K562 (cell line): ENCODE data around the gene COLQ. TPM values are rescaled to one million over a fixed set of nuclear protein-coding genes. Genes with fewer than 3 reads are reported as not detected.

ENCODE experiments used
- ATAC-seq: fragments of 200-7000 bp; cut with Tn5 transposase; 3 replicates; pipeline ENCODE4 v1.9.1; 2020; ENCODE audit warnings: moderate library complexity
- BruUV-seq: library from RNA; stranded (reverse); fragments of 400-500 nt; replicated peaks from 2 replicates; lab custom pipeline; 2021; lab: Mats Ljungman, UMichigan
- CTCF ChIA-PET: fragments of 300-600 bp; formaldehyde crosslinking; extraction: SDS; loops from one replicate; lab custom pipeline; 2021; ENCODE audit warnings: low intra/inter-chr PET ratio; lab: Yijun Ruan, JAX
- POLR2A ChIA-PET: fragments of 300-600, 350-650 bp; sonication (Branson Sonifier 250); formaldehyde crosslinking; extraction: SDS; loops from one replicate; lab custom pipeline; 2021; ENCODE audit warnings: antibody characterized with exemption, inconsistent platforms; lab: Yijun Ruan, JAX
- DNase-seq, 4 experiments: peaks; one replicate each; pipeline versions ENCODE4 v3.0.0 to v3.0.0-alpha.2; 2011 to 2018; ENCODE audit warnings: low spot score in 3 of 4, mixed read lengths in 3 of 4; ENCODE audit errors: extremely low read depth in 1 of 4
- FAIRE-seq: peaks from 2 replicates; lab custom pipeline; 2011; peaks lifted over from hg19 to GRCh38; lab: Jason Lieb, UNC
- H2AFZ ChIP-seq: 2 replicates; pipeline ENCODE4 v1.6.0; 2011; ENCODE audit warnings: low read depth, low read length, control low read depth, inconsistent platforms
- H3K27ac ChIP-seq: fragments of 200-600 bp; 3 replicates; pipeline ENCODE4 v1.8.0; 2011; ENCODE audit warnings: low read depth, mild to moderate bottlenecking, control low read depth, inconsistent platforms, low read length, moderate library complexity, mixed read lengths; ENCODE audit errors: extremely low read depth
- H3K27me3 ChIP-seq, 2 experiments: fragments of 300-600 bp in 1 of 2; 2 replicates in 1 of 2; 3 replicates in 1 of 2; pipeline versions ENCODE4 v1.6.0 to v1.8.0; 2011; ENCODE audit warnings: inconsistent platforms in 2 of 2, low read length in 2 of 2, mild to moderate bottlenecking in 1 of 2, mixed read lengths in 1 of 2, moderate library complexity in 1 of 2; ENCODE audit not compliant: control insufficient read depth in 2 of 2, insufficient read depth in 2 of 2
- H3K36me3 ChIP-seq: fragments of 300-600 bp; 3 replicates; pipeline ENCODE4 v1.8.0; 2011; ENCODE audit warnings: mild to moderate bottlenecking, low read length, inconsistent platforms; ENCODE audit not compliant: control insufficient read depth, insufficient read depth
- H3K4me1 ChIP-seq, 2 experiments: fragments of 200-600 bp in 1 of 2; replicated peaks in 1 of 2; 2 replicates in 1 of 2; 3 replicates in 1 of 2; pipeline versions ENCODE4 v1.5.1 to v1.8.0; 2011; ENCODE audit warnings: inconsistent platforms in 2 of 2, low read length in 2 of 2, mild to moderate bottlenecking in 1 of 2, mixed read lengths in 1 of 2, moderate library complexity in 1 of 2; ENCODE audit not compliant: control insufficient read depth in 2 of 2, insufficient read depth in 2 of 2
- H3K4me2 ChIP-seq: 2 replicates; pipeline ENCODE4 v1.6.1; 2011; ENCODE audit warnings: low read length, control low read depth, inconsistent platforms, mixed read lengths; ENCODE audit not compliant: insufficient read depth
- H3K4me3 ChIP-seq: fragments of 200-600 bp; sonication (generic), shearing (Covaris generic); 2 replicates; pipeline ENCODE4 v1.5.1; 2016; ENCODE audit warnings: control low read depth, inconsistent platforms
- H3K79me2 ChIP-seq: fragments of 200-600 bp; 3 replicates; pipeline ENCODE4 v1.8.0; 2011; ENCODE audit warnings: low read length, inconsistent platforms; ENCODE audit not compliant: control insufficient read depth, insufficient read depth
- H3K9ac ChIP-seq, 2 experiments: 2 replicates each; pipeline versions ENCODE4 v1.6.0 to v1.6.1; 2011; ENCODE audit warnings: low read depth in 2 of 2, low read length in 2 of 2, control low read depth in 1 of 2, inconsistent platforms in 1 of 2, mild to moderate bottlenecking in 1 of 2, mixed read lengths in 1 of 2; ENCODE audit not compliant: insufficient read depth in 1 of 2
- H3K9me1 ChIP-seq: one replicate; pipeline ENCODE4 v1.6.0; 2011; ENCODE audit warnings: inconsistent platforms, mild to moderate bottlenecking, low read length, moderate library complexity; ENCODE audit not compliant: control insufficient read depth, insufficient read depth
- H3K9me3 ChIP-seq: replicated peaks from 2 replicates; pipeline ENCODE4 v1.5.1; 2011; ENCODE audit warnings: low read depth, low read length, inconsistent platforms; ENCODE audit not compliant: control insufficient read depth, insufficient read depth
- H4K20me1 ChIP-seq: replicated peaks from 2 replicates; pipeline ENCODE4 v1.6.1; 2011; ENCODE audit warnings: low read length, inconsistent platforms, mixed read lengths; ENCODE audit not compliant: control insufficient read depth, insufficient read depth
- BCL6 ChIP-seq: fragments of 250-450 bp; sonication (Bioruptor Pico); IDR thresholded peaks from 2 replicates; pipeline ENCODE4 v1.4.0; 2020
- EHMT2 ChIP-seq: fragments of 450-650 bp; IDR thresholded peaks from 2 replicates; pipeline ENCODE4 v1.6.1; 2018; ENCODE audit warnings: antibody characterized with exemption
- MTA2 ChIP-seq: fragments of 450-650 bp; IDR thresholded peaks from 2 replicates; pipeline ENCODE4 v1.6.1; 2016; ENCODE audit warnings: low read depth
- PCBP2 ChIP-seq: fragments of 200-400 bp; formaldehyde crosslinking; IDR thresholded peaks from 2 replicates; pipeline ENCODE4 v1.6.1; 2018; ENCODE audit warnings: low read length, low read depth, mild to moderate bottlenecking, moderate library complexity; ENCODE audit not compliant: poor library complexity, severe bottlenecking
- POLR2H ChIP-seq: IDR thresholded peaks from 2 replicates; pipeline ENCODE4 v1.6.1; 2016; ENCODE audit warnings: missing genetic modification characterization, low read depth, mild to moderate bottlenecking, control low read depth, missing compliant biosample characterization, moderate library complexity
- RUNX1 ChIP-seq: sonication (generic); IDR thresholded peaks from 2 replicates; pipeline ENCODE4 v1.6.1; 2016; ENCODE audit warnings: antibody characterized with exemption, low read depth
- SOX6 ChIP-seq: fragments of 450-650 bp; IDR thresholded peaks from 2 replicates; pipeline ENCODE4 v1.6.1; 2014; ENCODE audit warnings: mild to moderate bottlenecking
- TAF9B ChIP-seq: fragments of 450-650 bp; IDR thresholded peaks from 2 replicates; pipeline ENCODE4 v1.6.1; 2018; ENCODE audit warnings: mild to moderate bottlenecking; ENCODE audit not compliant: partially characterized antibody
- ZKSCAN3 ChIP-seq: fragments of 250-450 bp; sonication (Bioruptor Pico); IDR thresholded peaks from 2 replicates; pipeline ENCODE4 v1.4.0; 2020
- ZNF695 ChIP-seq: fragments of 450-650 bp; formaldehyde crosslinking; IDR thresholded peaks from 2 replicates; pipeline ENCODE4 v1.4.0; 2020; ENCODE audit warnings: mild to moderate bottlenecking, moderate library complexity
- WGBS: fragments of 100-300 bp; shearing (Covaris generic); methylation state at CpG from one replicate; pipeline ENCODE4 v1.1.6; 2016; ENCODE audit warnings: low coverage, mixed read lengths; ENCODE audit not compliant: insufficient coverage; ENCODE audit errors: missing lambda C conversion rate; 5-methylcytosine and 5-hydroxymethylcytosine counted together
- in situ Hi-C: fragments of 300-500 bp; cut with MboI; formaldehyde crosslinking; loops from 4 replicates; pipeline ENCODE4 v1.15.0; 2018; ENCODE audit warnings: inconsistent platforms, mixed read lengths
- intact Hi-C: fragments of 100-400 bp; cut with micrococcal nuclease; formaldehyde crosslinking; loops from 2 replicates; pipeline ENCODE4 v1.14.2; 2022
- polyA plus RNA-seq, 8 experiments: library from polyadenylated mRNA; depleted of rRNA in 4 of 8; stranded (reverse) in 5 of 8; unstranded in 3 of 8; fragments of >200 nt; fragmentation: Nextera tagmentation in 2 of 8; fragmentation: Illumina TruSeq in 1 of 8; extraction: Ambion mirVana in 2 of 8; extraction: Trizol in 1 of 8; gene quantifications; 2 replicates each; pipeline versions ENCODE4 v1.2.1 to v1.2.3, GENCODE V29; 2011 to 2014; ENCODE audit warnings: inconsistent platforms in 1 of 8, missing spikeins in 1 of 8
- total RNA-seq, 7 experiments: library from RNA; depleted of rRNA in 6 of 7; stranded (reverse); fragments of >200 nt in 6 of 7; fragmentation: Illumina TruSeq in 2 of 7; extraction: Trizol in 2 of 7; gene quantifications; 2 replicates each; pipeline versions ENCODE4 v1.2.1 to v1.2.3, GENCODE V29; 2011 to 2021; ENCODE audit warnings: low replicate concordance in 1 of 7
- TF ChIP-seq, protein P1 (sequence below): fragments of 250-450 bp; sonication (Bioruptor Pico); IDR thresholded peaks from 2 replicates; pipeline ENCODE4 v1.4.0; 2020; ENCODE audit warnings: mild to moderate bottlenecking, moderate library complexity
- TF ChIP-seq, protein P2 (sequence below), 3 experiments: IDR thresholded peaks in 2 of 3; conservative IDR thresholded peaks in 1 of 3; 2 replicates each; pipeline ENCODE4 v1.5.1; 2011 to 2012; ENCODE audit warnings: low read length in 3 of 3, mild to moderate bottlenecking in 3 of 3, control low read depth in 2 of 3, improper control_type of control experiment in 1 of 3, inconsistent platforms in 1 of 3, low read depth in 1 of 3, mixed read lengths in 1 of 3, moderate library complexity in 1 of 3; ENCODE audit not compliant: insufficient read depth in 2 of 3
- TF ChIP-seq, protein P3 (sequence below): fragments of 450-650 bp; IDR thresholded peaks from 2 replicates; pipeline ENCODE4 v1.7.1; 2018; ENCODE audit warnings: mild to moderate bottlenecking, low read depth; ENCODE audit not compliant: partially characterized antibody
- TF ChIP-seq, protein P4 (sequence below): fragments of 250-450 bp; sonication (Bioruptor Pico); IDR thresholded peaks from 2 replicates; pipeline ENCODE4 v1.8.0; 2021; ENCODE audit warnings: mild to moderate bottlenecking, moderate library complexity

COLQ gene
- total and polyA plus RNA-seq, 9 of the 15 experiments (the other 6 are each of a cell fraction or from before 2014, with no cell fraction given), result 0.04 to 0.36 (median 0.27) TPM; not detected in 4

DNA sequence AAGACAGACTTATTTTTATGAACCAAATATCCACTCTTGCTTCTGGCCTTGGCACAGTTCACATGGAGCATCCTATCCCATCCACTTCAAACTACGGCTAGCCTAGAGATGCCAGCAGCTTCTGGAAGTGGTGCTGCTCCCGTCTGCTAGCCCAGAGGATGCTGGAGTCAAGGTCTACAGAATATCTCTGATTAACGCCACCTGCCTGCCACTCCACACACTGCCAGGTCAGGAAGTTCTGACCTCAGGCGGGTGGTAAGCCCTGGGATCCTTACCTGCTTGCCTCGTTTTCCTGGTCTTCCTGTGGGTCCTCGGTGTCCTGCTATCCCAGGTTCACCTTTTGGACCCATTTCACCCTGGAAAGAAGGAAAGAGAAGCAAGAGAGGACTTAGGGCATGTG is 51.2 kb downstream of the COLQ start:
- H3K4me2 ChIP-seq, result no peak overlapping the region
- POLR2A ChIA-PET, result interaction anchor here (0.5 to 0.8 kb wide), 2 partner anchors 30 to 73 kb away, joined by 3 read pairs; no protein-coding TSS in a partner anchor
- H3K9me3 ChIP-seq, result no peaks in the 10 kb centered on the region
- CTCF ChIA-PET, result no interaction called here
- no peak for DNase-seq
- H3K27ac ChIP-seq, result no peak overlapping the region
- intact Hi-C loops, result no loop called here
- H3K79me2 ChIP-seq, result no peaks in the 10 kb centered on the region
- H4K20me1 ChIP-seq, result no peaks in the 10 kb centered on the region
- H3K36me3 ChIP-seq, result no peaks in the 10 kb centered on the region
- peak; percentile 77 for ATAC-seq
- H3K4me1 ChIP-seq, result peaks cover 0 to 7% of the 10 kb centered on the region in 2 experiments; a peak in 2 of 5 replicates
- WGBS, result 2% methylated on average over 6 of the region's 6 CpGs
- no peak overlapping the region for H3K4me3 ChIP-seq
- no peak for FAIRE-seq
- no peak overlapping the region for H3K9ac ChIP-seq
- H3K9me1 ChIP-seq, result no peaks in the 10 kb centered on the region
- H3K27me3 ChIP-seq, result peaks cover 5 to 20% of the 10 kb centered on the region in 2 experiments; a peak in 4 of 5 replicates
- in situ Hi-C loops, result no loop called here
- no peak overlapping the region for H2AFZ ChIP-seq
- BruUV-seq, result no TSS peak
- no peak for TF ChIP-seq ZNF695 (CRISPR knock-in tag)
- TF ChIP-seq MTA2, result no peak
- TF ChIP-seq, protein P1, sequence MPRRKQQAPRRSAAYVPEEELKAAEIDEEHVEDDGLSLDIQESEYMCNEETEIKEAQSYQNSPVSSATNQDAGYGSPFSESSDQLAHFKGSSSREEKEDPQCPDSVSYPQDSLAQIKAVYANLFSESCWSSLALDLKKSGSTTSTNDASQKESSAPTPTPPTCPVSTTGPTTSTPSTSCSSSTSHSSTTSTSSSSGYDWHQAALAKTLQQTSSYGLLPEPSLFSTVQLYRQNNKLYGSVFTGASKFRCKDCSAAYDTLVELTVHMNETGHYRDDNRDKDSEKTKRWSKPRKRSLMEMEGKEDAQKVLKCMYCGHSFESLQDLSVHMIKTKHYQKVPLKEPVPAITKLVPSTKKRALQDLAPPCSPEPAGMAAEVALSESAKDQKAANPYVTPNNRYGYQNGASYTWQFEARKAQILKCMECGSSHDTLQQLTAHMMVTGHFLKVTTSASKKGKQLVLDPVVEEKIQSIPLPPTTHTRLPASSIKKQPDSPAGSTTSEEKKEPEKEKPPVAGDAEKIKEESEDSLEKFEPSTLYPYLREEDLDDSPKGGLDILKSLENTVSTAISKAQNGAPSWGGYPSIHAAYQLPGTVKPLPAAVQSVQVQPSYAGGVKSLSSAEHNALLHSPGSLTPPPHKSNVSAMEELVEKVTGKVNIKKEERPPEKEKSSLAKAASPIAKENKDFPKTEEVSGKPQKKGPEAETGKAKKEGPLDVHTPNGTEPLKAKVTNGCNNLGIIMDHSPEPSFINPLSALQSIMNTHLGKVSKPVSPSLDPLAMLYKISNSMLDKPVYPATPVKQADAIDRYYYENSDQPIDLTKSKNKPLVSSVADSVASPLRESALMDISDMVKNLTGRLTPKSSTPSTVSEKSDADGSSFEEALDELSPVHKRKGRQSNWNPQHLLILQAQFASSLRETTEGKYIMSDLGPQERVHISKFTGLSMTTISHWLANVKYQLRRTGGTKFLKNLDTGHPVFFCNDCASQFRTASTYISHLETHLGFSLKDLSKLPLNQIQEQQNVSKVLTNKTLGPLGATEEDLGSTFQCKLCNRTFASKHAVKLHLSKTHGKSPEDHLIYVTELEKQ (CRISPR knock-in tag), result no peak
- TF ChIP-seq POLR2H (tag), result no peak
- TF ChIP-seq PCBP2, result no peak
- TF ChIP-seq ZKSCAN3 (CRISPR knock-in tag), result no peak
- TF ChIP-seq TAF9B, result no peak
- no peak for TF ChIP-seq SOX6
- TF ChIP-seq, protein P2, sequence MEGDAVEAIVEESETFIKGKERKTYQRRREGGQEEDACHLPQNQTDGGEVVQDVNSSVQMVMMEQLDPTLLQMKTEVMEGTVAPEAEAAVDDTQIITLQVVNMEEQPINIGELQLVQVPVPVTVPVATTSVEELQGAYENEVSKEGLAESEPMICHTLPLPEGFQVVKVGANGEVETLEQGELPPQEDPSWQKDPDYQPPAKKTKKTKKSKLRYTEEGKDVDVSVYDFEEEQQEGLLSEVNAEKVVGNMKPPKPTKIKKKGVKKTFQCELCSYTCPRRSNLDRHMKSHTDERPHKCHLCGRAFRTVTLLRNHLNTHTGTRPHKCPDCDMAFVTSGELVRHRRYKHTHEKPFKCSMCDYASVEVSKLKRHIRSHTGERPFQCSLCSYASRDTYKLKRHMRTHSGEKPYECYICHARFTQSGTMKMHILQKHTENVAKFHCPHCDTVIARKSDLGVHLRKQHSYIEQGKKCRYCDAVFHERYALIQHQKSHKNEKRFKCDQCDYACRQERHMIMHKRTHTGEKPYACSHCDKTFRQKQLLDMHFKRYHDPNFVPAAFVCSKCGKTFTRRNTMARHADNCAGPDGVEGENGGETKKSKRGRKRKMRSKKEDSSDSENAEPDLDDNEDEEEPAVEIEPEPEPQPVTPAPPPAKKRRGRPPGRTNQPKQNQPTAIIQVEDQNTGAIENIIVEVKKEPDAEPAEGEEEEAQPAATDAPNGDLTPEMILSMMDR (IDR thresholded peaks at IDR 0.05 in 2 of 3, conservative IDR thresholded peaks at IDR 0.05 in 1 of 3; ENCODE audit: insufficient read depth in 2 of 3, low read depth in 1 of 3, low read length in 3 of 3), result peak; percentile 32 to 41 (median 35); a peak in 3 of 6 replicates
- TF ChIP-seq, protein P3, sequence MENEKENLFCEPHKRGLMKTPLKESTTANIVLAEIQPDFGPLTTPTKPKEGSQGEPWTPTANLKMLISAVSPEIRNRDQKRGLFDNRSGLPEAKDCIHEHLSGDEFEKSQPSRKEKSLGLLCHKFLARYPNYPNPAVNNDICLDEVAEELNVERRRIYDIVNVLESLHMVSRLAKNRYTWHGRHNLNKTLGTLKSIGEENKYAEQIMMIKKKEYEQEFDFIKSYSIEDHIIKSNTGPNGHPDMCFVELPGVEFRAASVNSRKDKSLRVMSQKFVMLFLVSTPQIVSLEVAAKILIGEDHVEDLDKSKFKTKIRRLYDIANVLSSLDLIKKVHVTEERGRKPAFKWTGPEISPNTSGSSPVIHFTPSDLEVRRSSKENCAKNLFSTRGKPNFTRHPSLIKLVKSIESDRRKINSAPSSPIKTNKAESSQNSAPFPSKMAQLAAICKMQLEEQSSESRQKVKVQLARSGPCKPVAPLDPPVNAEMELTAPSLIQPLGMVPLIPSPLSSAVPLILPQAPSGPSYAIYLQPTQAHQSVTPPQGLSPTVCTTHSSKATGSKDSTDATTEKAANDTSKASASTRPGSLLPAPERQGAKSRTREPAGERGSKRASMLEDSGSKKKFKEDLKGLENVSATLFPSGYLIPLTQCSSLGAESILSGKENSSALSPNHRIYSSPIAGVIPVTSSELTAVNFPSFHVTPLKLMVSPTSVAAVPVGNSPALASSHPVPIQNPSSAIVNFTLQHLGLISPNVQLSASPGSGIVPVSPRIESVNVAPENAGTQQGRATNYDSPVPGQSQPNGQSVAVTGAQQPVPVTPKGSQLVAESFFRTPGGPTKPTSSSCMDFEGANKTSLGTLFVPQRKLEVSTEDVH, result no peak
- TF ChIP-seq, protein P4, sequence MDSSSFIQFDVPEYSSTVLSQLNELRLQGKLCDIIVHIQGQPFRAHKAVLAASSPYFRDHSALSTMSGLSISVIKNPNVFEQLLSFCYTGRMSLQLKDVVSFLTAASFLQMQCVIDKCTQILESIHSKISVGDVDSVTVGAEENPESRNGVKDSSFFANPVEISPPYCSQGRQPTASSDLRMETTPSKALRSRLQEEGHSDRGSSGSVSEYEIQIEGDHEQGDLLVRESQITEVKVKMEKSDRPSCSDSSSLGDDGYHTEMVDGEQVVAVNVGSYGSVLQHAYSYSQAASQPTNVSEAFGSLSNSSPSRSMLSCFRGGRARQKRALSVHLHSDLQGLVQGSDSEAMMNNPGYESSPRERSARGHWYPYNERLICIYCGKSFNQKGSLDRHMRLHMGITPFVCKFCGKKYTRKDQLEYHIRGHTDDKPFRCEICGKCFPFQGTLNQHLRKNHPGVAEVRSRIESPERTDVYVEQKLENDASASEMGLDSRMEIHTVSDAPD (CRISPR knock-in tag), result no peak
- TF ChIP-seq RUNX1, result no peak
- TF ChIP-seq BCL6 (CRISPR knock-in tag), result no peak
- no peak for TF ChIP-seq EHMT2
